Measurements from ENCODE around the gene TMEM182. TPM values are rescaled to one million over a fixed set of nuclear protein-coding genes. Genes with fewer than 3 reads are reported as not detected.

Gene TMEM182
- total RNA-seq, 2 donors from 2014 or later, result 6.8 to 10.0 TPM

- no peaks in the 10 kb centered on the region for H3K4me1 Mint-ChIP-seq (ENCODE audit: low read depth)
- no peak for DNase-seq
- no peaks in the 10 kb centered on the region for H3K9me3 Mint-ChIP-seq
- no peak for ATAC-seq (replicated peaks in 1 of 2)
- H3K27ac Mint-ChIP-seq, result no peak overlapping the region
- no peaks in the 10 kb centered on the region for H3K36me3 Mint-ChIP-seq (ENCODE audit: insufficient read depth in 2 of 2)
- no peaks in the 10 kb centered on the region for H3K27me3 Mint-ChIP-seq (ENCODE audit: low read depth)
- no peak overlapping the region for H3K4me3 Mint-ChIP-seq
Measured at GRCh38 chr2:102834523-102835273, 72.9 kb downstream of the TMEM182 start.

DNA sequence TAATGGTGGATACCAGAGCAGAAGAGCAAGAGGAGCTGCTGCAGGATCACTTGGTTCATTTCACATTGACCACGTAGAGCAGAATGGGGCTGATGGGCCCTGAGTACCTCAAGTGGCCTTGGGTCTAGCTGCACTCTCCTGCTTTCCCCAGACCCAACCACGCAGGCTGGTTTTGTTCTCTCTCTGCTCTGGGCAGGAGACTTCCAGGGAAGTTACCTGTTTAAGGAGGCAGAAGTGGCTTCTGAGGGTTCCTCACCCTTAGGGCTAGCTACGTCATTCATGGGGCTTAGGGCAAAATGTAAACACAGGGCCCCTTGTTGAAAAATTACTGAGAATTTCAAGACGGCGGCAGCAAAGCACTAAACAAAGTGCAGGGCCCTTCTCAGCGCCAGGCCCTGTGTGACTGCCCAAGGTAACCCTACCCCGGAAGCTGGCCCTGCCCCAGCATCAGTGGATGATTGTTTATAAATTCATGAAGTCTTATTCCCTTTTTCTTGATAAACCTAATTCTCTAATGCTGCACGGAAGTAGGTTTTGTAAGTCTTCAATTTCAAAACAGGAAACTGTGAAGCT lies 75.9 kb downstream of the TMEM182 start:
- ATAC-seq (replicated peaks in 1 of 2), result no peak
- H3K4me3 Mint-ChIP-seq, result no peak overlapping the region
- H3K9me3 Mint-ChIP-seq, result no peaks in the 10 kb centered on the region
- H3K27me3 Mint-ChIP-seq (ENCODE audit: low read depth), result no peaks in the 10 kb centered on the region
- no peak overlapping the region for H3K27ac Mint-ChIP-seq
- H3K36me3 Mint-ChIP-seq (ENCODE audit: insufficient read depth in 2 of 2), result no peaks in the 10 kb centered on the region
- H3K4me1 Mint-ChIP-seq (ENCODE audit: low read depth), result no peaks in the 10 kb centered on the region
- DNase-seq, result no peak

DNA sequence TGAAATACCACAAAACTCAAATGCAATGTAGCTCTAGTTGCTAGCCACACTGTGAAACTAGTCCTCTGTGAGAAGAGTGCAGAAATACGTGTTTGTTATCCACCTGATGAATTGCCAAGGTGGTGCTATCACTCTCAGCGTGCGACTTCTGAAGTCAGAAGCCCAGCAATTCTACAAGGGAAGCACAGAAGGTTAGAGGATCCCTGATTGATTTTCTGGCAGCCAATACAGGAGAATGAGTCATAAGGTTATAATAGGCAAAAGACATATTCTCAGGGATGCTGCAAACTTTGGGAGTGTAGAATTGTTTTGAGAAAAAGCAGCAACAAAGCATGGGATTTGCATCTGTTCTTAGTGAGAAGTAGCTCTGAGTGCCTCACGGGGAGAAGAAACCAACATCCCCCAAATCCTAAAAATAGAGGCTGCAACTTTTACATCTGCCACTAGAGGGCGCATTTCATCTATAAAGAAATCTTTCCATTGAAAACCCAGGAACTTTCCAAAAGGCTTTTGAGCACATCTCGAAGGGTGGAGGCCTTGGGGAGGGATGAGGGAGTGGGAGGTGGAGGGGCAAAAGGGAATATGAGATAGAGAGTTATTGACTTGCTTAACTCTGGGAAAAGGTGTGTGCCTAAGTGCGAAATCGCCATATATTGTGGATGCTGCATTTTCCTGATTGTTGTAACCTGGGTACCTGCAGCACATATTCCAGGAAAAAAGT lies 78.0 kb downstream of the TMEM182 start:
- Mint-ChIP-seq H3K27ac (no peak overlapping the region), H3K36me3 (ENCODE audit: insufficient read depth in 2 of 2) (no peaks in the 10 kb centered on the region), H3K4me1 (ENCODE audit: low read depth) (no peaks in the 10 kb centered on the region), H3K9me3 (no peaks in the 10 kb centered on the region), H3K27me3 (ENCODE audit: low read depth) (no peaks in the 10 kb centered on the region), H3K4me3 (no peak overlapping the region)
- no peak for ATAC-seq (replicated peaks in 1 of 2)
- peak; percentile 13 to 41 for DNase-seq

DNA sequence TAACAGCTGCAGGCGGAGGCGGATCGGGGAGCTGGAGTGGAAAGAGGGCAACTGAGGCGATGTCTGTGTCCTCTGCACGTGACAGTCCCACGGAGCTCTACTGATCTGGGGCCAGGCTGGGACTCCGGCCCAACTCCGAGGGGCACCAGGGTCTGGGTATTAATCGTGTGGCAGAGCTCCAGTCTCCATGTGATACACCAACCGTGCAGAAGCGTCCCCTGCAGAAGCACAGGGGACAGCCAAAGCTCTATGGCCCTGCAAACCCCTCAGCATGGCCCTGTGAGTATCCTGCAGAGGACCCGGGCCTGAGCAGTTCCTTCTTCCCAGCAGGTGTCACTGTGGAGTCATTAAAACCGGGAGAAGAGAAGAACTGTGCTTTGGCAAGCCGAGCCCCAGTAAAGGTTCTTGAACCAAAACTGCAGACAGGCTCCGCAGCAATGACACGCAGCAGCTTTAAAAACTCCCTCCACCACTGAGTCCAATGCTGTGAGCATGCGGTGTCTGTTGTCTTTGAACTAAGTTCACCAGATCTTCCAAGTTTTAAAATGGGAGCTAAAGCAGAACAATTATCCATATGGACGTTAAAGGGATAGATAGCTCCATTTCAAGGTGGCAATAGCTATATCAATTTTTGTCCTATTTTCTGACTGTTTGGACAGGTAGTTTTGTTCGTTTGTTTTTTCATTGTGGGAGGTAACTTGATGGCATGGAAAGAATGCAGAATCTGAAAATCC lies 79.4 kb downstream of the TMEM182 start:
- ATAC-seq (replicated peaks in 1 of 2), result peak; percentile 32 to 38
- H3K4me1 Mint-ChIP-seq (ENCODE audit: low read depth), result no peaks in the 10 kb centered on the region
- no peaks in the 10 kb centered on the region for H3K27me3 Mint-ChIP-seq (ENCODE audit: low read depth)
- H3K4me3 Mint-ChIP-seq, result no peak overlapping the region
- no peaks in the 10 kb centered on the region for H3K36me3 Mint-ChIP-seq (ENCODE audit: insufficient read depth in 2 of 2)
- DNase-seq, result peak; percentile 27 to 36
- H3K27ac Mint-ChIP-seq, result no peak overlapping the region
- no peaks in the 10 kb centered on the region for H3K9me3 Mint-ChIP-seq

DNA sequence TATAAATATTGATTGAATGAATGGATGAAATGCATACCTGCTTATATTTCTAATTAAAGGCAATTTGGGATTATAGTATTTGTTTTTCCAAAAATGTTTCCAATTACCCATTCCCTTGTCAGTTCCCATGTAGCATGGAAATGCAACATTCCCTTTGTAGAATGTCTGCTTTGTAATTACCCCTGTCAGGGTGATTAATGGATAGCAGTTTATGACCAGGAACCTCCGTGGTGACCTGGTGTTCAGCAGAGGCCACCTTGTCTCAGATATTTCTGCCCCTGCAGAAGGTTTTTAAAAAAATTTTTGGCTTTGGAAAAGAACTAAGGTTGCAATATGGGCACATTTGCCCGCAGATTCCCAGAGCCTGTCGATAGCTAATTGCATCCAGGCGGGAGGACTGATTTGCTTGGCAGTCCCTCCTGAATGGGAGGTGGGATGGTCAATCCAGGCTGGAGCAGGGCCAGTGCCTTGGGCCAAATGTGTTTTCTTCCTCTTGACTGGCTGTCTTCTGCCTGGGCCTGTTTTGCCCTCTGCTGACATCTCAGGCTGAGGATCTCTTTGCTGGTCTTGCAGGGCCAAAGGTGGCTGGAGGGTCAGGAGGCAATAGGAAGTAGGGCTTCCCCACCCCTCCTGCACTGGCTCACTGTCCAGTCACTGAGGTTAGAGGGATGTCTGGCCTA lies 82.1 kb downstream of the TMEM182 start:
- H3K9me3 Mint-ChIP-seq, result no peaks in the 10 kb centered on the region
- DNase-seq (no peak), ATAC-seq (replicated peaks in 1 of 2) (no peak)
- H3K27ac Mint-ChIP-seq, result no peak overlapping the region
- H3K4me3 Mint-ChIP-seq, result no peak overlapping the region
- H3K36me3 Mint-ChIP-seq (ENCODE audit: insufficient read depth in 2 of 2), result no peaks in the 10 kb centered on the region
- peaks cover 14% of the 10 kb centered on the region for H3K27me3 Mint-ChIP-seq (ENCODE audit: low read depth)
- H3K4me1 Mint-ChIP-seq (ENCODE audit: low read depth), result no peaks in the 10 kb centered on the region

DNA sequence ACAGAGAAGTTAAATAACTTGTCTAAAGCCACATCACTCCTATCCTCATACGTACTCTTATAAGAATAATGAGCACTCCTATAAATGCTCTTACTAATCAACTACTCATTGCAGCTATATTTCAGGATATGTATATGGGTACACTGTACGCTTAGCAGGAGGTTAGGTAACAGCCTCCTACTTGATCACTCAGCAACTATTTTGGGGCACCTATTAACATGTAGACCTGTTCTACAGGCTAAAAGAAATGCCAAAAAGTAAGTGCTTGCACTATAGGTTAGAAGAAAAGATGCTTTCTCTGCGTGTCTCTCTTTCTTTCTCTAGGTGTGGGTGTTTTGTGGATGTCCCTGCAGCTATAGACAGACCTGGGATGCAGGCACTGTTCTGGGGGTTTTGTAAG lies 83.1 kb downstream of the TMEM182 start:
- Mint-ChIP-seq H3K9me3 (no peaks in the 10 kb centered on the region), H3K27me3 (ENCODE audit: low read depth) (peaks cover 16% of the 10 kb centered on the region), H3K36me3 (ENCODE audit: insufficient read depth in 2 of 2) (no peaks in the 10 kb centered on the region), H3K4me3 (no peak overlapping the region), H3K27ac (no peak overlapping the region), H3K4me1 (ENCODE audit: low read depth) (no peaks in the 10 kb centered on the region)
- no peak for ATAC-seq (replicated peaks in 1 of 2)
- no peak for DNase-seq

DNA sequence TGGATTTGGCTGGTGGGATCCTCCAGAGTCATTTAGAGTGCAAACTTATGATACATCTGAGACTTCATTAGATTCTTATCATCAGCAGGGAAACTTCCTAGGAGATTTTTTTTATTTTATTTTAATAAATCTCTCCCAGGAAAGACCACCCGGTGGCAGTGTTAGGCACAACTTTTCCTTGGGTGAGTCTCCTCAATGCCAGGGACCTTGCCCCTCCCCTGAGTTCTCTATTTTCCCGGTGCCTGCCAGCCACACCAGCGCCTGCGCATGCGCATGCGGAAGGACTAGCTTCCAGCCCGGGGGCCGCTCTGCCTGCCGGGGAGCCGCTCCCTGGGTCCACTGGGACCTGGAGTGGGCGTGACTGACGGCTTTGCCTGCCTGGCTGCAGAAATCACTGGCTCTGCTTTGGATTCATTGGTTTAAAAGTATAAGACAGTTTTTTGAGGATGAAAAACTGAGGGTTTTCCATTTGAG lies 86.6 kb downstream of the TMEM182 start:
- no peak for DNase-seq

DNA sequence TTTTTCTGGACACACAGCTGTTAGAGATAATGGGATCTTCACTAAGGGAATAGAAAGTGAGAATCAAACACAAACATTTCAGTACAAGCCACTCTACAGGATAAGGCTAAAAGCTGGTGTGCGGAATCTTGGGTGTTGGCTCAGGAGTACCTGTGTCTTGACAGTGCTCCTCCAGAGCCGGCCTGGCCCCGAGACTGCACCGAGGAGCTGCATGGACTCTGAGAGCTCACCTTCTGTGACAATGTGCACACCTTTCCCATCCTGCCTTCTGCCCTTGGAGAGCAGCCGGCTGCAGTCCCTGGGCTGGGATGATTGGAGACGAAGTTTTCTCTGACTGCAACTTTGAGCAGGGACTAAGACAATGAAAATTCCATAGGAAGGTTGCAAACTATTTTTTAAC lies 89.1 kb downstream of the TMEM182 start:
- peaks cover 2 to 4% of the 10 kb centered on the region in 2 donors for H3K36me3 Mint-ChIP-seq (ENCODE audit: insufficient read depth in 2 of 2)
- peaks cover 4 to 7% of the 10 kb centered on the region in 2 donors for H3K9me3 Mint-ChIP-seq
- no peak overlapping the region for H3K27ac Mint-ChIP-seq
- H3K4me1 Mint-ChIP-seq (ENCODE audit: low read depth), result no peaks in the 10 kb centered on the region
- no peak overlapping the region for H3K4me3 Mint-ChIP-seq
- peaks cover 16% of the 10 kb centered on the region for H3K27me3 Mint-ChIP-seq (ENCODE audit: low read depth)
- DNase-seq (no peak), ATAC-seq (replicated peaks in 1 of 2) (no peak)

More for the DNA sequence above, 86.6 kb downstream of the TMEM182 start:
- Mint-ChIP-seq H3K27me3 (ENCODE audit: low read depth) (peaks cover 16% of the 10 kb centered on the region), H3K4me3 (no peak overlapping the region), H3K4me1 (ENCODE audit: low read depth) (no peaks in the 10 kb centered on the region), H3K27ac (no peak overlapping the region), H3K36me3 (ENCODE audit: insufficient read depth in 2 of 2) (peaks cover 2 to 4% of the 10 kb centered on the region in 2 donors), H3K9me3 (peaks cover 4 to 5% of the 10 kb centered on the region in 2 donors)
- ATAC-seq (replicated peaks in 1 of 2), result no peak

- no peak overlapping the region for H3K4me3 Mint-ChIP-seq
- peaks cover 4 to 7% of the 10 kb centered on the region in 2 donors for H3K9me3 Mint-ChIP-seq
- H3K27ac Mint-ChIP-seq, result no peak overlapping the region
- no peaks in the 10 kb centered on the region for H3K4me1 Mint-ChIP-seq (ENCODE audit: low read depth)
- H3K36me3 Mint-ChIP-seq (ENCODE audit: insufficient read depth in 2 of 2), result peaks cover 2 to 4% of the 10 kb centered on the region in 2 donors
- no peak for ATAC-seq (replicated peaks in 1 of 2)
- H3K27me3 Mint-ChIP-seq (ENCODE audit: low read depth), result peaks cover 13% of the 10 kb centered on the region
- no peak for DNase-seq
Measured at GRCh38 chr2:102852867-102853266, 91.0 kb downstream of the TMEM182 start.

Other genes starting within 250 kb of the TMEM182 start
- under 1 TPM in 1 of 2 donors, not detected in 1; 0.19 TPM for gene SLC9A2, start 142.5 kb upstream of the TMEM182 start, total RNA-seq

All from activated T-cell treated with anti-CD3 and anti-CD28 coated beads, Interleukin-2, amount 50 U/mL, for 72 hours (primary cell).